HG03342 (cell line): ENCODE data around the gene LENG1.

ENCODE experiments used
- ATAC-seq: cut with Tn5 transposase; IDR thresholded peaks from one replicate; pipeline ENCODE4 v1.9.1; 2021; ENCODE audit warnings: mild to moderate bottlenecking, moderate library complexity; ENCODE audit not compliant: unreplicated experiment

The LENG1 gene

GRCh38 chr19:54165222-54165621 is 5.7 kb upstream of the LENG1 start:
- no peak for ATAC-seq

DNA sequence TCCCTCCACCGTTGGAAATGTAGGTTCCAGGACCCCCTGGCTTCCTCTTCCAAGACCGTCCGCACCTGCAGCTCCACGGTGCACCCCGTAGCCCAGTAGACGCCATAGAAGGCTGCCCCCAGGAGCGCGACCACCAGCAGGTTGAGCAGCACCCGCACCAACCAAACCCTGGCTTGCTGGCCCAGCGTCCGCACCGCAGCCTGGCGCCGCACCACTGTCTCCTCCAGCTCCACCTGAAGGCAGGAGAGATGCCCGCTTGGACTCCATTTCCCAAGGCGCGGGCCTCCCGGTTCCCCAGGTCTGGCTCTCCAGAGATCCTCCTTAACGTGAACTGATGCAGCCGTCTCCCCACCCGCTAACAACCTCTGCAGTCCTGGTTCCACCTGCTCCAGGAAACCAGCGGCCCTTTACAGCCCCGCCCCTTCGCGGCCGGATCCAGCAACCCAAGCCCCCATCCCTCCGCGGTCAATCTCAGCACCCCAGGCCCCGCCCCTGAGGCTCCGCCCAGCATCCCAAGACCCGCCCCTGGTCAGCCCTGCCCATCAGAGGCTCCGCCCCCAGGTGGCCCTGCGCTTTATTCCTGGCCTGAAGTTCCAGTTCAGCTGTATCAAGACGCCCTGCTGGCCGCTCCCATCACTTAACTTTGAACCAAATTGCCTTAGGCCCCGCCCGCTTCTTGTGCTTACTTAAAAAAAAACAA is 5.0 kb upstream of the LENG1 start:
- ATAC-seq, result no peak

- ATAC-seq, result no peak
These were observed 3.4 kb upstream of the LENG1 start for GRCh38 chr19:54162884-54163283.

- no peak for ATAC-seq
These were observed 2.8 kb upstream of the LENG1 start for GRCh38 chr19:54162241-54162805.

DNA sequence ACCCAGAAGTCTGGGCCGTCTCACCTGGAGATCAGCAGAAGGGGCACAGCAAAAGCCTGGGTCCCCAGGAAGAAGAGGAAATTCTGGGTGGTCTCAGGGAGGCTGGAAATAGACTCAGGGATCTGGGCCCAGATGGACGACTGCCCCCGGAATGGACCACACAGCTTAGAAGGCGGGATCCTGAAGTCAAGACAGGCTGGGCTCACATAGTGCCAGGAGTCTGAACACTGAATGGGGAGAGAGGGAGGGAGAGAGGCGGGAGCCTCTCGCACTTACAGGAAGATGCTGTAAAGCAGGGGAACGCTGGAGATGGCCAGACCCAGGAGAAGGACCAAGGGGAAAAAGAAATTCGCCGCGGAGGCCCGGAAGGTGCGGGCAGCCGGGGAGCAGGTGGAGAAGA is 1.3 kb upstream of the LENG1 start:
- no peak for ATAC-seq

DNA sequence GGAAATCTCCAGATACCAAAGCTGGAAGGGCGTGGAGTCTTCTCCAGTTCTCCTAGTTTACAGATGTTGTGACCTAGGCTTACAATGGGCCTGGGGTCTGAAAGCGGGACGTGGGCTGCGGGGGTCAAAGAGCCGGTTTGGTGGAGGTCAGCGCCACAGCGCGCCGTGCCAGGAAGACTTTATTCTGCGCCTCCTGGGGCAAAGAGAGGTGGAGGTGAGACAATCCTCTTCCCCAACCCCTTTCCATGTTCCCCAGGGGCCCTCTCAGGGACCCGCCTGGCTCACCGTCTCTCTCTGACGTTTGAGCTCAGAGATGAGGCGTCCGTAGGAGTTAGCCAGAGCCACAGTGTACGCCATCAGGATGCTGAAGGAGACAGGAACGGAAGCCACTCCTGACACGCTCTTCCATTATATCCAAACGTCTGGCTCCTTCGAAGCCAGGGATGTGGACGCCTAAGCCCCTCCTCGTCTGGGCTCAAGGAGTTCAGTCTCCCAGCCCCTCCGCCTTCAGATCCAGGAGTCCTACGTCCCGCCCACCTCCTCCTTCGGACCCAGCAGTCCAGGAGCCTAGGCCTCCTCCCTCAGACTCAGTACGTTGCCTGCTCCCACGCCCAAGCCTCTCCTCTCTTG is 776 bp upstream of the LENG1 start:
- ATAC-seq, result peak; percentile 0

DNA sequence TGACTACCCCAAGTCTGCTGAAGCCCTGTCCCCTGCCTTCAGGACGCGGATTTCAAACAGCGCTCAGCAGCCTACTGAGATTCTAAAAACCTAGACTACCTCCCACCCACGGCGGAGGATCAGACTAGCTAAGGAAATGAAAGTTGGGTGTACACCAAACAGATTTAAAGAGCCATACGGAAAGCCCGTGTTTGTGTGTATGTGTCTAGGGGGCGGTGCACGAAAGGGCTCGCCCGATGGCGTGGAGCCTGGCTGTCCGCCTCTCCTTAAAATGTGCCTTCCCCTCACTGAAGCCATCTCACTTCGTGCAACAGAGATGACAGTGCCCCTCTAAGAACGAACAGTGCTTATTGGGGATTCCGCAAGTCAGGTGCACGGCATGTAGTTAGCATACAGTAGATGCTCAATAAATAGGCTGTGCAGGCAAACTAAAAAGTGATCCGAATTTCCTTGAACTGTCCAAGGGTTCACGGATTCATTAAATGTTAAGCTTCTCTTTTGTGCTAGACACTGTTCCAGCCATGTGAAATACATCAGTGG is 639 bp downstream of the LENG1 start:
- no peak for ATAC-seq

- no peak for ATAC-seq
These were observed 2.6 kb downstream of the LENG1 start for GRCh38 chr19:54156953-54157352.

GRCh38 chr19:54156490-54156889 is 3.0 kb downstream of the LENG1 start:
- no peak for ATAC-seq

- no peak for ATAC-seq
These were observed 3.8 kb downstream of the LENG1 start for GRCh38 chr19:54155694-54156093.

- no peak for ATAC-seq
These were observed 4.7 kb downstream of the LENG1 start for GRCh38 chr19:54154603-54155345.

GRCh38 chr19:54153731-54154326 is 5.7 kb downstream of the LENG1 start:
- no peak for ATAC-seq

DNA sequence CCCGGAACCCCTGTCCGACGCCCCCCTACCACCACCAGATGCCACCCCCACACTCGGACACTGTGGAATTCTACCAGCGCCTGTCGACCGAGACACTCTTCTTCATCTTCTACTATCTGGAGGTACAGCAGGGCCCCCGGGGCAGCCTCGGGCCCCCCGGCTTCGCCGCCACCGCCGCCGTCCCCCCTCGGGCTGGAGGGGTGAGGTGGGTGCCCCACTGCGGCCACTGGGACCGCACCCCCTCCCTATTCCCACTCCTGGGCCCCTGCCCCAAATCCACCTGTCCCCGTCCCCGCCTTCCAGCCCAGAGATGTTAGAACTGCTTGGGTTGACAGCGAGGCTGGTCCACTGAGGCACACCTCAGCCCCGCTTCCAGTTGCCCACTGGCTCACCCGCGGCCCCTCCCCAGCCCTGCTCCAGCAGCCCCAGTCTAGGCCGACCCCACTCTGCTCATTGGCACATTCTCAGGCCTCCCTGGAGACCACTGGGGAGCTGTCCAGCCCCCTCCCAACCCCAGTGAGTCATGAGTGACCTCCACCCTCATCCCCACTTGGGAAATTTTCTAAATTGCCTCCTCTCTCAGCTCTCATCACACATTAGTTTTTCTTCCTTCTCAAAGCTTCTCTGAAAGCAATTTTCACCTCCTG is 6.5 kb downstream of the LENG1 start:
- ATAC-seq, result no peak

DNA sequence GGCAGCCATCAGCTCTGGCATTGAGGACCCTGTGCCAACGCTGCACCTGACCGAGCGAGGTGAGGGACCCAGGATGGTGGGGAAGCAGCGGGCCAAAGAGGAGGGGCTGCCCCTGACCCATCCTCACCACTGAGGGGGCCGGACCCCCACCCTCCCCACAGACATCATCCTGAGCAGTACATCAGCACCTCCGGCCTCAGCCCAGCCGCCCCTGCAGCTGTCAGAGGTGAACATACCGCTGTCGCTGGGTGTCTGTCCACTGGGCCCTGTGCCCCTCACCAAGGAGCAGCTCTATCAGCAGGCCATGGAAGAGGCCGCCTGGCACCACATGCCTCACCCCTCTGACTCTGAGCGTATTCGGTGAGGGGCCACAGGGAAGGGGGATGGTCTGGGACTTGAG is 7.3 kb downstream of the LENG1 start:
- ATAC-seq, result no peak

- ATAC-seq, result no peak
These were observed 8.0 kb downstream of the LENG1 start for GRCh38 chr19:54151362-54152035.

DNA sequence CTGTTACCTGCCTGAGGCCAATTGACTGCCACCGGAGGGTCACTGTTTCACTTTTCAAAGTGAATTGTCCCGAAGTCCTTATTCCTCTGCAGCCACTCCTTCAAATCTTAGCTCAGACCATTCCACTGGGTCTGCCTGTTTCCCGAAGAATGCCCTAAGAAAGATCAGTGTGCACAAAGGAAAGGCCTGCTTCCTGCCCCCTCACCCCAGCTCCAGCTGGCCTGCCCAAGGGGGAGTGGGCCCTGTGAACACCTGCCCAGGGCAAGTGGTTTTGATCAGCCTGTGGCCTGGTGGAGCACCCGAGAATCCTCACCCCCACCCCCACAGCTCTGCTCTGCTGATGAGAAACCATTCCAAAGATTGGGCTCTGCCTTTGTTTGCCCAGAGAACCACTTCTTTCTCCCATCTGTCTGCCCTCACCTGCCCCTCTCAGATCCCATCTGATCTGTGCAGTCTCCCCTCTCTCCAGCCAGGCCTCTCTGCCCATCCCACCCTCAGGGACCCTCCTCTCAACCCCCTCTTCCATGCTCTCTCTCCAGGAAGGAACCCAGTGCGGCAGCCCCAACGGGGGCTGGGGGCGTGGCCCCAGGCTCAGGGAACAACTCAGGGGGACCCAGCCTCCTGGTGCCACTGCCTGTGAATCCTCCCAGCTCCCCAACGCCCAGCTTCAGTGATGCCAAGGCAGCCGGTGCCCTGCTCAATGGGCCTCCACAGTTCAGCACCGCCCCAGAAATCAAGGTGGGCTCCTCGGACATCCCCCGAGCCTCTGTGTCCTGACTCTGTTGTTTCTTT is 10.3 kb downstream of the LENG1 start:
- ATAC-seq, result no peak

- no peak for ATAC-seq
These were observed 11.4 kb downstream of the LENG1 start for GRCh38 chr19:54148158-54148557.

- no peak for ATAC-seq
These were observed 11.8 kb downstream of the LENG1 start for GRCh38 chr19:54147676-54148075.

- ATAC-seq, result no peak
These were observed 13.9 kb downstream of the LENG1 start for GRCh38 chr19:54145541-54146158.
